Measurements from ENCODE around the gene DES. TPM values are rescaled to one million over a fixed set of nuclear protein-coding genes. Genes with fewer than 3 reads are reported as not detected.

The DES gene
- total and polyA plus RNA-seq, 2 donors (not counting 3 experiments of a cell fraction or from before 2014, with no cell fraction given): not detected

DNA sequence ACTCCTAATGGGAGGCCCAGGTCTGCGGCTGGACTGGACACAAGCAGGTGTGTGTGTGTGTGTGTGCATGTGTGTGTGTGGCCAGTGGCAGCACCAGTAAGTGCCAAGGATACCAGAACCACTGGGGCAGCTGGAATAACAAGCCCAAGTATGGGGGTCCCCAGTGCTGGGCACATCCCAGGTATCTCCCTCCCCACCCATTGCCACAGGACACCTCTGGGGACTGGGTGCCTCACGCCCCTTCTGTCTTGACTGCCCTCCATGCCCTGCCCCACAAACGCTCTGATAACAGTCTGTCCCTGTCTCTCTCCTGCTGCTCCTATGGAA, 25.5 kb downstream of the DES start:
- Histone ChIP-seq H3K36me3 (ENCODE audit: control insufficient read depth in 2 of 2, extremely low read depth in 1 of 2, insufficient read depth in 2 of 2, low read length in 2 of 2) (no peaks in the 10 kb centered on the region), H3K9ac (replicated peaks; ENCODE audit: extremely low read depth, insufficient read depth, low read length) (no peak overlapping the region), H3K27me3 (ENCODE audit: control insufficient read depth in 2 of 2, insufficient read depth in 2 of 2, low read length in 2 of 2) (peaks cover 18 to 25% of the 10 kb centered on the region in 2 experiments), H3K9me3 (replicated peaks; ENCODE audit: control insufficient read depth, insufficient read depth, low read length) (no peaks in the 10 kb centered on the region), H3K4me3 (replicated peaks in 1 of 3; ENCODE audit: insufficient read depth in 1 of 3, low read depth in 1 of 3, low read length in 3 of 3) (no peak overlapping the region), H3K79me2 (ENCODE audit: control insufficient read depth, insufficient read depth, low read length) (no peaks in the 10 kb centered on the region), H3K4me2 (ENCODE audit: insufficient read depth, low read length) (no peak overlapping the region), H3K9me1 (replicated peaks; ENCODE audit: control insufficient read depth, extremely low read depth, insufficient read depth, low read length) (no peaks in the 10 kb centered on the region), H3K4me1 (ENCODE audit: control insufficient read depth, extremely low read depth, insufficient read depth, low read length) (peaks cover 4% of the 10 kb centered on the region), H2AFZ (ENCODE audit: low read depth, low read length) (no peak overlapping the region), H4K20me1 (replicated peaks; ENCODE audit: control insufficient read depth, extremely low read depth, insufficient read depth, low read length) (no peaks in the 10 kb centered on the region), H3K27ac (ENCODE audit: insufficient read depth, low read depth, low read length) (no peak overlapping the region)
- no peak for TF ChIP-seq GATA2 (IDR thresholded peaks at IDR 0.05; ENCODE audit: insufficient read depth, insufficient read length, low read depth, low read length)
- DNase-seq (ENCODE audit: low read depth, low spot score): no peak
- intact Hi-C loops (cut with micrococcal nuclease): no loop called here
- POLR2A ChIA-PET: no interaction called here
- dilution Hi-C loops (cut with MboI; ENCODE audit: extremely low pct_ligation_motif_present, low sequenced_read_pairs): no loop called here
- FAIRE-seq: no peak
- CTCF ChIA-PET: no interaction called here
- no TSS peak for BruUV-seq (replicated peaks)

DNA sequence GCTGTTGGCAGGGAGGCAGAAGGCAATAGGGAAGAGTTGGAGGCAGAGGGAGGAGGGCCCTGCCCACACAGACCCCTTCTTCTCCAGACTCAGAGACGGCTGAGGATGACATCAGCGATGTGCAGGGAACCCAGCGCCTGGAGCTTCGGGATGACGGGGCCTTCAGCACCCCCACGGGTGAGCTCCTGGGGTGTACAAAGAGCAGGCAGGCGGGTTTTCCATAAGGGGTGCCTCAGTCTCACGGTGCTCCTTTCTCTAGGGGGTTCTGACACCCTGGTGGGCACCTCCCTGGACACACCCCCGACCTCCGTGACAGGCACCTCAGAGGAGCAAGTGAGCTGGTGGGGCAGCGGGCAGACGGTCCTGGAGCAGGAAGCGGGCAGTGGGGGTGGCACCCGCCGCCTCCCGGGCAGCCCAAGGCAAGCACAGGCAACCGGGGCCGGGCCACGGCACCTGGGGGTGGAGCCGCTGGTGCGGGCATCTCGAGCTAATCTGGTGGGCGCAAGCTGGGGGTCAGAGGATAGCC, 26.5 kb downstream of the DES start:
- no peak overlapping the region for H3K4me3 ChIP-seq (replicated peaks in 1 of 3; ENCODE audit: insufficient read depth in 1 of 3, low read depth in 1 of 3, low read length in 3 of 3)
- H3K4me1 ChIP-seq (ENCODE audit: control insufficient read depth, extremely low read depth, insufficient read depth, low read length): peaks cover 4% of the 10 kb centered on the region
- H2AFZ ChIP-seq (ENCODE audit: low read depth, low read length): no peak overlapping the region
- no peaks in the 10 kb centered on the region for H3K9me3 ChIP-seq (replicated peaks; ENCODE audit: control insufficient read depth, insufficient read depth, low read length)
- intact Hi-C loops (cut with micrococcal nuclease): no loop called here
- no peaks in the 10 kb centered on the region for H3K9me1 ChIP-seq (replicated peaks; ENCODE audit: control insufficient read depth, extremely low read depth, insufficient read depth, low read length)
- H3K27ac ChIP-seq (ENCODE audit: insufficient read depth, low read depth, low read length): no peak overlapping the region
- TF ChIP-seq POLR2AphosphoS5 (IDR thresholded peaks at IDR 0.05; ENCODE audit: insufficient read depth, low read depth, low read length): no peak
- TF ChIP-seq, protein P1, sequence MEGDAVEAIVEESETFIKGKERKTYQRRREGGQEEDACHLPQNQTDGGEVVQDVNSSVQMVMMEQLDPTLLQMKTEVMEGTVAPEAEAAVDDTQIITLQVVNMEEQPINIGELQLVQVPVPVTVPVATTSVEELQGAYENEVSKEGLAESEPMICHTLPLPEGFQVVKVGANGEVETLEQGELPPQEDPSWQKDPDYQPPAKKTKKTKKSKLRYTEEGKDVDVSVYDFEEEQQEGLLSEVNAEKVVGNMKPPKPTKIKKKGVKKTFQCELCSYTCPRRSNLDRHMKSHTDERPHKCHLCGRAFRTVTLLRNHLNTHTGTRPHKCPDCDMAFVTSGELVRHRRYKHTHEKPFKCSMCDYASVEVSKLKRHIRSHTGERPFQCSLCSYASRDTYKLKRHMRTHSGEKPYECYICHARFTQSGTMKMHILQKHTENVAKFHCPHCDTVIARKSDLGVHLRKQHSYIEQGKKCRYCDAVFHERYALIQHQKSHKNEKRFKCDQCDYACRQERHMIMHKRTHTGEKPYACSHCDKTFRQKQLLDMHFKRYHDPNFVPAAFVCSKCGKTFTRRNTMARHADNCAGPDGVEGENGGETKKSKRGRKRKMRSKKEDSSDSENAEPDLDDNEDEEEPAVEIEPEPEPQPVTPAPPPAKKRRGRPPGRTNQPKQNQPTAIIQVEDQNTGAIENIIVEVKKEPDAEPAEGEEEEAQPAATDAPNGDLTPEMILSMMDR (IDR thresholded peaks at IDR 0.05; ENCODE audit: extremely low read depth in 1 of 2, insufficient read depth in 1 of 2, low read depth in 1 of 2, low read length in 2 of 2): no peak
- TF ChIP-seq FOS (IDR thresholded peaks at IDR 0.05; ENCODE audit: borderline replicate concordance, insufficient read depth, low read length): no peak
- no TSS peak for BruUV-seq (replicated peaks)
- DNase-seq (ENCODE audit: low read depth, low spot score): no peak
- dilution Hi-C loops (cut with MboI; ENCODE audit: extremely low pct_ligation_motif_present, low sequenced_read_pairs): no loop called here
- no peak overlapping the region for H3K9ac ChIP-seq (replicated peaks; ENCODE audit: extremely low read depth, insufficient read depth, low read length)
- ChIA-PET POLR2A (no interaction called here), CTCF (interaction anchor here (0.6 kb wide), 1 partner anchor 56 kb away, joined by 3 read pairs; no protein-coding TSS in a partner anchor)
- no peak overlapping the region for H3K4me2 ChIP-seq (ENCODE audit: insufficient read depth, low read length)
- FAIRE-seq: no peak
- peaks cover 18 to 23% of the 10 kb centered on the region in 2 experiments for H3K27me3 ChIP-seq (ENCODE audit: control insufficient read depth in 2 of 2, insufficient read depth in 2 of 2, low read length in 2 of 2)
- no peaks in the 10 kb centered on the region for H4K20me1 ChIP-seq (replicated peaks; ENCODE audit: control insufficient read depth, extremely low read depth, insufficient read depth, low read length)
- H3K79me2 ChIP-seq (ENCODE audit: control insufficient read depth, insufficient read depth, low read length): no peaks in the 10 kb centered on the region
- H3K36me3 ChIP-seq (ENCODE audit: control insufficient read depth in 2 of 2, extremely low read depth in 1 of 2, insufficient read depth in 2 of 2, low read length in 2 of 2): no peaks in the 10 kb centered on the region
